T follicular helper cell (primary cell): ENCODE data around the gene PSMG3.

ENCODE experiments used
- DNase-seq: peaks from one replicate; pipeline ENCODE4 v3.0.0-alpha.2; 2020; ENCODE audit warnings: low read depth

The PSMG3 gene

DNA sequence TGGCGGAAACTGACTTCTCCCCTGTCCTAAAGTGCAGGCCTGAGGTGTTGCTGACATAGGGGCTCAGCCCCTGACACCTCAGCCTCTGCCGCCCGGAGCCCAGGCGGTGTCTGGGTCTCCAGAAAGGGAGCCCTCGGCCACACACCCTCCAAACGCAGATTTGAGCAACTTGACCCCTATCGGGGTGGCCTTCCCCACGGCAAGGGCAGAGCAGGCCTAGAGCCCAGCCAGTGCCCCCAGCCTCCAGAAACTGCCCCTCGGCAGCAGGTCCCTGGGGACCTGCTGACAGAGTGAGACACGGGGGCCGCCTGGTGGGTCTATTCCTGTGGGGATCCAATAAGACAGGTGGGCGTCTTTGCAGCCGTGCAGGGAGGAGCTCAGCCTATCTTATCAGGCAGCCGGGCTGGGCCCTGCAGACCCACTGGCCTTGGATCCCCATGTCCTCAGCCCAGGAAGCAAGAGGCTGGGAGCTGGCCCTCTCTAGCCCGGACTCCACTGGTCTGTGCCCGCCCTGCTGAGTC lies 24.9 kb downstream of the PSMG3 start:
- DNase-seq: no peak

DNA sequence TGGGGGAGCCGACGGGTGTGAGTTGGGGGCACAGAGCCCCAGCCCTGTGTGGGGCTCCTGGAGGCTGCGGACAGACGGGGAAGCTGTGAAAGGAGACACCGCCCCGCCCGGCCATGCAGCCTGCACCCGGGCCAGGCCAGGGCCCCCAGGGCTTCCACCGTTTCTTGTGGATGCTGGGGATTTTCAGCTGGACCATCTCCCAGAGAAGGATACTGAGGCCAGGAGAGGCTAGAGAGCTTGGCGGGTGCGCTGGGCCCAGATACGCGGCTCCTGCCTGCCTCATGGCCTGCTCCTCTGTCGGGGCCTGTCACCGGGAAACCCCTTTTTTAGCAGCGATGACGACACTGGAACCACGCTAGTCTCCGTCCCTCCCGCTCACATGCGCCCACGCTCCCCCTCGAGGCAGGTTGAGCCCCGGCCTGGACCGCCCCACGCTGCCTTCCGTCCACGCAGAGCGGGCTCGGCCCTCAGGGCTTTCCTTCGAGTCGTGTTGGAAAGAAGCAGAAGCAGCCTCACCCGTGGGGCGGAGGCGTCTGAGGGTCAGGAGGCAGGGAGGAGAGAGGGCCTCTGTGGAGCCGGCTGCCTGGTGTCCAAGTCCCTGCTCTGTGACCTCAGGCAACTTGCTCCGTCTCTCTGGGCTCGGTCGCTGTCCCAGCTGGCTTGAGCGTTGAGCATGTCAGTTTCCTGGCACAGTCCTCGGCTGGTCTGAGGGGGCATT lies 25.5 kb downstream of the PSMG3 start:
- no peak for DNase-seq

DNA sequence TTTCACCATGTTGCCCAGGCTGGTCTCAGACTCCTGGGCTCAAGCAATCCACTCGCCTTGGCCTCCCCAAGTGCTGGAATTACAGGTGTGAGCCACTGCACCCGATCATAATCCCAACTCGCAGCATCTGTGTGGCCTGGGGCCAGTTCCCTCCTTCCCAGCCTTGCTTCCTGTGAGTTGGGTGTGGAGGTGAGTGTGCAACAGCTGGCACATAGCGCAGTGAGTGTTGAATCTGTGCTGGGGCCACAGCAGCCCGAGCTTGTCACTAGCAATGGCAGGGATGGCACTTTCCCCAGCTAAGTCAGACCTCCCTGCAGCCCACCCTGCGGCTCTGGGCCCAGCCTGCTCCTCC lies 26.0 kb downstream of the PSMG3 start:
- no peak for DNase-seq

GRCh38 chr7:1542841-1543747 lies 26.7 kb downstream of the PSMG3 start:
- DNase-seq: no peak

- no peak for DNase-seq
Measured at GRCh38 chr7:1542329-1542728, 27.5 kb downstream of the PSMG3 start.

DNA sequence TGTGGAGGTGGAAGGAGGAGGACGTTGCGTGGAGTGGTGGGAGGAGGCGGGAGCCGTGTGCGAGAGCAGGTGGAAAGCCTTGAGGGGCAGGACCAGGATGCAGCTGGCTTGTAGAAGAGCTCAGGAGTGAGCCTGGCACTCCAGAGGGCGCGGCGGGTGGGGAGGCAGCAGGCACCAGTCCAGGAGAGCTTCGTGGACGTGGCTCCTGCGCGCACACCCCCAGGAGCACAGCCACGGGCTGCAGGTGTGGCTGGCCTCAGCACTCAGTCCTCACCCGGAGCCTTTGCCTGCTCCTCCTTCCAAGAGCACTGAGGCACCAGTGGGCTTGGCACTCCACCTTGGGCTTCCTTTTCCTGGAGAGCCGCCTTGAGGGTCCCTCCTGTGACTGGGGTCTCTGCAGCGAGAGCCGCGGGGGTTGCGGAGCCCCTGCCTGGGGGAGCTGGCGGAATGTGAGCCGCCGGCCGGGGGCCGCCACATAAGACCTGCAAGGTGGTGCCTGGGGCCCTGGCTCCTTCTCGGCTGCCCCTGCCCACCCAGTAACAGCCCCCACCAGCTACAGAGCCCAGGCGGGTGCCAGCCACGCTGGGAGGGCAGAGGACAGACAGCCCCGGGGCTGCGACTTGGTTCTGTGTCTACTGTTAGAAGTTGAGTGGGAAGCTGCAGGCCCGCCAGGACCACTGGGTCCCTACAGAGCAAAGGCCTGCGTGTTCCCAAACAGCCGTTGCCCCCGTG lies 28.2 kb downstream of the PSMG3 start:
- DNase-seq: no peak

- DNase-seq: no peak
Measured at GRCh38 chr7:1540776-1541271, 29.0 kb downstream of the PSMG3 start.

DNA sequence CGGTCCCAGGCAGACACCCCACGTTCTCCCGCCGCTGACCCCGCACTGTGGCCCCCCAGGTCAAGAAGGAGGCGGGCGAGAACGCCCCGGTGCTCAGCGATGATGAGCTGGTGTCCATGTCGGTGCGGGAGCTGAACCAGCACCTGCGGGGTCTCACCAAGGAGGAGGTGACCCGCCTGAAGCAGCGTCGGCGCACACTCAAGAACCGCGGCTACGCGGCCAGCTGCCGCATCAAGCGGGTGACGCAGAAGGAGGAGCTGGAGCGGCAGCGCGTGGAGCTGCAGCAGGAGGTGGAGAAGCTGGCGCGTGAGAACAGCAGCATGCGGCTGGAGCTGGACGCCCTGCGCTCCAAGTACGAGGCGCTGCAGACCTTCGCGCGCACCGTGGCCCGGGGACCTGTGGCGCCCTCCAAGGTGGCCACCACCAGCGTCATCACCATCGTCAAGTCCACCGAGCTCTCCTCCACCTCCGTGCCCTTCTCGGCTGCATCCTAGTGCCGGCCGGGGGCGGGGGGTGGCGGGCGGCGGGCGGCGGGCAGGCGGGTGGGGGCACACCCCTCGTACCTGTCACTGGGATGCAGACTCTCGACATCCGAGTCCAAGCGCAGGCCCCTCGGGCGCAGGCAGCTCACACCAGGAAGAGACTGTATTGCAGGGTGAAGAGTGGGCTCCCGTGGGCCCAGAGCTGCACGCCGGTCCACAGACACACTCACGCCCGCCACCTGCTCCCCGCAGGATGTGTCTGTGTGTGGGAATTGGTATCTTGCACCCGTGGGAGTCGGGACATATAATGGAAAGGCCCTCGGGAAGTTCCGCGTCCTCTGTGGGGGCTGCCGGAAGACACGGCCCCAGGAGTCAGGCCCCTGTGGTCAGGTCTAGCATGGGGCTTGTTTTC lies 29.7 kb downstream of the PSMG3 start:
- no peak for DNase-seq

DNA sequence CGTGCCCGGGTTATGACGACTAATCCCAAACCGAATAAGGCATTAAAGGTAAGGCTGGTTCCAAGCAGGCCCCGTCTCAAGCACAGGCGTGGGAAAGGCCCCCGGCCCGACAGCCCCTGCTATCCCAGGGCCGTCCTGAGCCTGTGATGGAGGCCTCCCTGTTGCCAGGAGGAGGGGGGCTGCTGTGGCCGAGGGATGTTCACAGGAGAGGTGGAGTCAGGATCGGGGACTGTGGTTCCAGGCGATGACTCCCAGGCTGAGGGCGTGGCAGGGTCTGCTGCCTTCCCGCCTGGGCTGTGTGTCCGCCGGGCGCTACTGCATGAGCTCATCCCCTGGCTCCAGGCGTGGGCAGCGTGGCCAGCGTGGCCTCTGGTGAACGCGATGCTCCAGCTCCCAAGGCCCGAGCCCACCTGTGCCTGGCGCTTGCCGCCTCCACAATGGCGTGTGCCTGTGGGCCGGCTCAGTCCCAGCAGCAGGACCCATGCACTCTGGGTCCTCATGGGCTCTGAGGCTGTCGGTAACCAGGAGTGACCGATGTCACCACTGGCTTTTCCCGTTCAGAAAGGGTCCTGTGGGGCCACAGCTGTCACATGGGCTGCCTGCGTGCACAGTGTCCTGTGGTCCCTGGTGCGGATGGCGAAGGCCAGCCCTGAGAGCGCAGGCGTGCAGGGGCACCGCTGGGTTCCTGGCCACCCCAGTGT lies 30.5 kb downstream of the PSMG3 start:
- DNase-seq: no peak

GRCh38 chr7:1538544-1539180 lies 31.2 kb downstream of the PSMG3 start:
- no peak for DNase-seq

DNA sequence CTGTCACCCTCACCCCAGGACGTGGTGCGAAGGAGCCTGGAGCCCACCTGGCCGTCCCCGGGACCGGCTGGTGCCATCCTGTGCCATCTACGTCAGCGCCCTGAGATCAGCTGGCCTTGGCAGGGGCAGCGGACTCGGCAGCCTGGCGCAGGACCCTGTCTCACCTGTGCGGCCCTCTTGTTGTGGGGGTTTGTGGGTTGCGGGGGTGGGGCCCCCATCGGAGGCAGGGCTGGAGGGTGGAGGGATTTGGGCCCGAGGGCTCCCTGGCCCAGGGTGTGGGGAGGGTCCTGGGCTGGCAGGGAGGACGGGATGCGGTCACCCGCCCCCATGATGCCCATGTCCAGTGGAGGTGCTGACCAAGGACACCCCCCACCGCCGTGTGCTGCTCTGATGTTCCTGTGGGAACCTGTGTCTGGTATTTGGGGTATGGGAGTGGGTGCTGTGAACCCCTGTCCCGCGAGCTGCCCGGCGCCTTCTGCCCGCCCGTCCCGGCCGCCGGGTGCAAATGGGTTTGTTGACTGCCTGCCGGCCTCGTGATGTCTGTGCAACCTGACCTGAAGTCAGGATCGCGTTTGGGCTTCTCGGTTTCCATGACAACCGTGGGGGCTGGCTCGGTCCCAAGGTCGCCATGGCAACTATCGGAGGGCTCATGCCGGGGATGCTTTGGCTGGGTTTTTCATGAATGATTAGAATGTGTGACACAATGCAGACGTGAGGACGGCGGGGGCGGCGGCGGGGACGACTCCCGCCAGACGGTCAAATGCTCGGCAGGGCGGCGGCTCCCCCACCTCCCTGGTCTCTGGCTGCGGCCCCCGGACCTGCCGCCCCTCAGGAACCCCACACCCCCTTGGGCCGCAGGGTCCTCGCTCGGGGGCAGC lies 32.1 kb downstream of the PSMG3 start:
- DNase-seq: no peak

GRCh38 chr7:1536743-1537534 lies 32.9 kb downstream of the PSMG3 start:
- no peak for DNase-seq

DNA sequence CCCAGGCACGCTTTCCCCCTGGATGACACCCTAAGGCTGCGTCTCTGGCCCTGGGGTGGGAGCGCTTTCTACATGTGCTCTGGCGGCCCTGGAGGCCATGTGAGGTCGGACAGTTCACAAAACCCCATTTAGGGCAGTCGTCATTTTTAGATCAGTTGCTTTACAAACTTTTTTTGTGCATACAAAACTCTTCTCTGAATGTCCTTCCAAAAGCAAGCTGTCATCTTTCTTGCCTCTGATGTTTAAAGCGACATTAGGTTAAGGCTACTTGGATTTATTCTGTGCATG lies 33.4 kb downstream of the PSMG3 start:
- no peak for DNase-seq

- DNase-seq: no peak
Measured at GRCh38 chr7:1535701-1536454, 34.0 kb downstream of the PSMG3 start.

DNA sequence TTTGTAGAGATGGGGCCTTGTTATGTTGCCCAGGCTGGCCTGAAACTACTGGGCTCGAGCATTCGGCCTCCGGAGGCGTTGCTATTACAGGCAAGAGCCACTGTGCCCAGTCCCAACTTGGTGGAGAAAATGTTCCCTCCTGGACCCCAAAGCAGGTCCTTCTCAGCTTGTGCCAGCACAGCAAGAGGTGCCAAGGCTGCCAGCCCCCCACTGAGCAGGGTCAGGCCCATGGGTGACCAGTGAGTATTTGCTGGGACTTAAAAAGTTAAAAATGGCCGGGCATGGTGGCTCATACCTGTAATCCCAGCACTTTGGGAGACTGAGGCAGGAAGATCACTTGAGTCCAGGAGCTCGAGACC lies 34.8 kb downstream of the PSMG3 start:
- no peak for DNase-seq

GRCh38 chr7:1534330-1535099 lies 35.3 kb downstream of the PSMG3 start:
- DNase-seq: no peak
